HUES64 (cell line): ENCODE results near the gene GPATCH1.
"Not testable (repeated sequence)": the region's sequence is repeated elsewhere in the genome, so short reads cannot be mapped to it uniquely, and the experiment has no call there.

Experiments
- H3K27ac ChIP-seq: 2 replicates; pipeline ENCODE4 v1.7.0; 2013; ENCODE audit warnings: low read depth, low read length, inconsistent platforms
- H3K27me3 ChIP-seq: 2 replicates; pipeline ENCODE4 v1.6.1; 2013; ENCODE audit warnings: mild to moderate bottlenecking, low read length; ENCODE audit not compliant: insufficient read depth
- H3K36me3 ChIP-seq: 2 replicates; pipeline ENCODE4 v1.6.1; 2013; ENCODE audit warnings: mild to moderate bottlenecking, low read length; ENCODE audit not compliant: insufficient read depth
- H3K4me1 ChIP-seq: 2 replicates; pipeline ENCODE4 v1.6.1; 2013; ENCODE audit warnings: mild to moderate bottlenecking, low read length, moderate library complexity; ENCODE audit not compliant: insufficient read depth
- H3K4me3 ChIP-seq: 2 replicates; pipeline ENCODE4 v1.5.1; 2013; ENCODE audit warnings: mild to moderate bottlenecking, low read length, moderate library complexity
- H3K9ac ChIP-seq: 2 replicates; pipeline ENCODE4 v1.6.1; 2013; ENCODE audit warnings: mild to moderate bottlenecking, low read depth, low read length
- H3K9me3 ChIP-seq: 2 replicates; pipeline ENCODE4 v1.6.1; 2013; ENCODE audit warnings: low read depth, low read length; ENCODE audit not compliant: insufficient read depth
- WGBS: fragments of 150-250, 120-280 bp; methylation state at CpG from one replicate; pipeline ENCODE4 v1.1.7; 2013; ENCODE audit warnings: missing lambda C conversion rate; 5-methylcytosine and 5-hydroxymethylcytosine counted together

Gene GPATCH1

GRCh38 chr19:33146209-33146608 is 65.2 kb downstream of the GPATCH1 start:
- no peak overlapping the region for H3K4me3 ChIP-seq
- H3K9ac ChIP-seq, result no peak overlapping the region
- 92% methylated on average over 9 of the region's 9 CpGs for WGBS
- no peaks in the 10 kb centered on the region for H3K27me3 ChIP-seq
- no peak overlapping the region for H3K27ac ChIP-seq
- no peaks in the 10 kb centered on the region for H3K9me3 ChIP-seq
- no peaks in the 10 kb centered on the region for H3K36me3 ChIP-seq
- no peaks in the 10 kb centered on the region for H3K4me1 ChIP-seq

- Histone ChIP-seq H3K4me1 (no peaks in the 10 kb centered on the region), H3K4me3 (no peak overlapping the region), H3K27ac (no peak overlapping the region), H3K9me3 (no peaks in the 10 kb centered on the region), H3K9ac (no peak overlapping the region), H3K36me3 (no peaks in the 10 kb centered on the region), H3K27me3 (no peaks in the 10 kb centered on the region)
- WGBS, result 90% methylated on average over 6 of the region's 6 CpGs
Observed at GRCh38 chr19:33147538-33147937, 66.6 kb downstream of the GPATCH1 start.

- H3K27ac ChIP-seq, result no peak overlapping the region
- no peak overlapping the region for H3K4me3 ChIP-seq
- no peak overlapping the region for H3K9ac ChIP-seq
- 87% methylated on average over 14 of the region's 14 CpGs for WGBS
- no peaks in the 10 kb centered on the region for H3K36me3 ChIP-seq
- H3K9me3 ChIP-seq, result no peaks in the 10 kb centered on the region
- H3K27me3 ChIP-seq, result no peaks in the 10 kb centered on the region
- no peaks in the 10 kb centered on the region for H3K4me1 ChIP-seq
Observed at GRCh38 chr19:33150852-33151518, 70.0 kb downstream of the GPATCH1 start.

GRCh38 chr19:33152176-33152575 is 71.2 kb downstream of the GPATCH1 start:
- Histone ChIP-seq H3K27me3 (no peaks in the 10 kb centered on the region), H3K9ac (no peak overlapping the region), H3K4me1 (no peaks in the 10 kb centered on the region), H3K9me3 (no peaks in the 10 kb centered on the region), H3K4me3 (no peak overlapping the region), H3K36me3 (no peaks in the 10 kb centered on the region), H3K27ac (no peak overlapping the region)
- 97% methylated on average over 2 of the region's 2 CpGs for WGBS

GRCh38 chr19:33152625-33153024 is 71.6 kb downstream of the GPATCH1 start:
- H3K4me1 ChIP-seq, H3K9me3 ChIP-seq, H3K4me3 ChIP-seq, H3K9ac ChIP-seq, H3K36me3 ChIP-seq, H3K27me3 ChIP-seq, H3K27ac ChIP-seq: not testable (repeated sequence)
- 84% methylated on average over 4 of the region's 4 CpGs for WGBS

- not testable (repeated sequence) for H3K4me3 ChIP-seq, H3K36me3 ChIP-seq, H3K27ac ChIP-seq, H3K27me3 ChIP-seq, H3K9me3 ChIP-seq, H3K9ac ChIP-seq, H3K4me1 ChIP-seq
- WGBS, result 90% methylated on average over 6 of the region's 6 CpGs
Observed at GRCh38 chr19:33154313-33154712, 73.3 kb downstream of the GPATCH1 start.

- no peak overlapping the region for H3K4me3 ChIP-seq
- 92% methylated on average over 5 of the region's 5 CpGs for WGBS
- H3K36me3 ChIP-seq, result no peaks in the 10 kb centered on the region
- no peaks in the 10 kb centered on the region for H3K9me3 ChIP-seq
- no peaks in the 10 kb centered on the region for H3K27me3 ChIP-seq
- H3K27ac ChIP-seq, result no peak overlapping the region
- H3K4me1 ChIP-seq, result no peaks in the 10 kb centered on the region
- H3K9ac ChIP-seq, result no peak overlapping the region
Observed at GRCh38 chr19:33156334-33156733, 75.4 kb downstream of the GPATCH1 start.

GRCh38 chr19:33157906-33158305 is 76.9 kb downstream of the GPATCH1 start:
- Histone ChIP-seq H3K27ac (no peak overlapping the region), H3K4me1 (no peaks in the 10 kb centered on the region), H3K9me3 (no peaks in the 10 kb centered on the region), H3K36me3 (no peaks in the 10 kb centered on the region), H3K4me3 (no peak overlapping the region), H3K27me3 (no peaks in the 10 kb centered on the region), H3K9ac (no peak overlapping the region)
- 90% methylated on average over 3 of the region's 3 CpGs for WGBS

GRCh38 chr19:33158365-33158764 is 77.4 kb downstream of the GPATCH1 start:
- Histone ChIP-seq H3K9ac (no peak overlapping the region), H3K9me3 (no peaks in the 10 kb centered on the region), H3K36me3 (no peaks in the 10 kb centered on the region), H3K27ac (no peak overlapping the region), H3K4me1 (no peaks in the 10 kb centered on the region), H3K27me3 (no peaks in the 10 kb centered on the region), H3K4me3 (no peak overlapping the region)
- WGBS, result 95% methylated on average over 5 of the region's 6 CpGs

- H3K4me3 ChIP-seq, result no peak overlapping the region
- H3K9me3 ChIP-seq, result no peaks in the 10 kb centered on the region
Observed at GRCh38 chr19:33159149-33159548, 78.2 kb downstream of the GPATCH1 start.

GRCh38 chr19:33159893-33160292 is 78.9 kb downstream of the GPATCH1 start:
- H3K27me3 ChIP-seq, result no peaks in the 10 kb centered on the region
- no peak overlapping the region for H3K27ac ChIP-seq
- no peaks in the 10 kb centered on the region for H3K9me3 ChIP-seq
- 92% methylated on average over 8 of the region's 8 CpGs for WGBS
- H3K9ac ChIP-seq, result no peak overlapping the region
- no peak overlapping the region for H3K4me3 ChIP-seq
- no peaks in the 10 kb centered on the region for H3K36me3 ChIP-seq
- no peaks in the 10 kb centered on the region for H3K4me1 ChIP-seq

More at GRCh38 chr19:33159149-33159548, 78.2 kb downstream of the GPATCH1 start:
- H3K4me1 ChIP-seq, result no peaks in the 10 kb centered on the region
- no peaks in the 10 kb centered on the region for H3K27me3 ChIP-seq
- no peaks in the 10 kb centered on the region for H3K36me3 ChIP-seq
- no peak overlapping the region for H3K27ac ChIP-seq
- H3K9ac ChIP-seq, result no peak overlapping the region
- WGBS, result 93% methylated on average over 3 of the region's 4 CpGs

GRCh38 chr19:33161201-33161600 is 80.2 kb downstream of the GPATCH1 start:
- no peak overlapping the region for H3K4me3 ChIP-seq
- H3K9ac ChIP-seq, result no peak overlapping the region
- no peaks in the 10 kb centered on the region for H3K36me3 ChIP-seq
- WGBS, result 98% methylated on average over 4 of the region's 4 CpGs
- no peaks in the 10 kb centered on the region for H3K9me3 ChIP-seq
- H3K27me3 ChIP-seq, result no peaks in the 10 kb centered on the region
- no peaks in the 10 kb centered on the region for H3K4me1 ChIP-seq
- no peak overlapping the region for H3K27ac ChIP-seq
